Measurements from ENCODE around the gene ANKRD37. TPM values are rescaled to one million over a fixed set of nuclear protein-coding genes. Genes with fewer than 3 reads are reported as not detected.
A peak's percentile ranks its signal among the peaks of the same experiment; 100 is the strongest.

ANKRD37 gene
- total and polyA plus RNA-seq, 2 donors (not counting 1 experiment from before 2014, with no cell fraction given), result 3.3 to 3.6 TPM

DNA sequence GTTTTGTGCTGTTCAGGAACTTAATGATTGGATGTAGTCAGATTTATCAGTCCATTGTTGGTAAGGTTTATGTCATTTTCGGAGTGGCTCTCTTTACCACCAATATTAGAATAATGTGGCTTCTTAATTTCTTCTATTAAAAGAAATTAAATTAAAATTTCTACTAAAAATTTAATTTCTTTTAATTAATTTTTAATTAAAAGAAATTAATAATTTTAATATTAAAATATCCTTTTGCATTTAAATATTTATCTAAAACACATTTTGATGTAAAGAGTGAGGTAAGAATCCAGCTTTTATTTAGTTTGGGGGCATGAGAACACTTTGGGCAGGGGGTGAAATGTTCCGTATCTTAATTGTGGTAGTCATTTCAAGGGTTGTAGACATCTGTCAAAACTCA lies 44.8 kb downstream of the ANKRD37 start:
- TF ChIP-seq, protein P1, sequence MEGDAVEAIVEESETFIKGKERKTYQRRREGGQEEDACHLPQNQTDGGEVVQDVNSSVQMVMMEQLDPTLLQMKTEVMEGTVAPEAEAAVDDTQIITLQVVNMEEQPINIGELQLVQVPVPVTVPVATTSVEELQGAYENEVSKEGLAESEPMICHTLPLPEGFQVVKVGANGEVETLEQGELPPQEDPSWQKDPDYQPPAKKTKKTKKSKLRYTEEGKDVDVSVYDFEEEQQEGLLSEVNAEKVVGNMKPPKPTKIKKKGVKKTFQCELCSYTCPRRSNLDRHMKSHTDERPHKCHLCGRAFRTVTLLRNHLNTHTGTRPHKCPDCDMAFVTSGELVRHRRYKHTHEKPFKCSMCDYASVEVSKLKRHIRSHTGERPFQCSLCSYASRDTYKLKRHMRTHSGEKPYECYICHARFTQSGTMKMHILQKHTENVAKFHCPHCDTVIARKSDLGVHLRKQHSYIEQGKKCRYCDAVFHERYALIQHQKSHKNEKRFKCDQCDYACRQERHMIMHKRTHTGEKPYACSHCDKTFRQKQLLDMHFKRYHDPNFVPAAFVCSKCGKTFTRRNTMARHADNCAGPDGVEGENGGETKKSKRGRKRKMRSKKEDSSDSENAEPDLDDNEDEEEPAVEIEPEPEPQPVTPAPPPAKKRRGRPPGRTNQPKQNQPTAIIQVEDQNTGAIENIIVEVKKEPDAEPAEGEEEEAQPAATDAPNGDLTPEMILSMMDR (conservative IDR thresholded peaks at IDR 0.05 in 1 of 2, IDR thresholded peaks at IDR 0.05 in 1 of 2; ENCODE audit: low read depth in 1 of 2, low read length in 2 of 2), result no peak
- TF ChIP-seq EZH2 (IDR thresholded peaks at IDR 0.05; ENCODE audit: low read length, missing control alignments), result no peak
- H4K20me1 ChIP-seq (ENCODE audit: control insufficient read depth, extremely low read depth, insufficient read depth, low read length), result no peaks in the 10 kb centered on the region
- no peak overlapping the region for H3K4me2 ChIP-seq (ENCODE audit: extremely low read depth, insufficient read depth, low read length)
- no peaks in the 10 kb centered on the region for H3K9me3 ChIP-seq (ENCODE audit: control insufficient read depth, insufficient read depth, low read depth, low read length)
- H3K79me2 ChIP-seq (ENCODE audit: control insufficient read depth, insufficient read depth, low read length), result no peaks in the 10 kb centered on the region
- no peak overlapping the region for H3K4me3 ChIP-seq (replicated peaks in 1 of 4; ENCODE audit: control extremely low read depth in 1 of 4, insufficient read depth in 1 of 4, low read depth in 3 of 4, low read length in 4 of 4)
- no peak overlapping the region for H3K9ac ChIP-seq (ENCODE audit: insufficient read depth, low read length)
- no peaks in the 10 kb centered on the region for H3K27me3 ChIP-seq (ENCODE audit: control insufficient read depth, insufficient read depth, low read length)
- H3K4me1 ChIP-seq (ENCODE audit: control insufficient read depth, extremely low read depth, insufficient read depth, low read length), result no peaks in the 10 kb centered on the region
- no peak overlapping the region for H2AFZ ChIP-seq (ENCODE audit: low read length)
- DNase-seq (ENCODE audit: low read depth in 2 of 2), result no peak
- H3K36me3 ChIP-seq (ENCODE audit: control insufficient read depth, insufficient read depth, low read length), result no peaks in the 10 kb centered on the region
- H3K27ac ChIP-seq (ENCODE audit: insufficient read depth, low read length), result no peak overlapping the region

DNA sequence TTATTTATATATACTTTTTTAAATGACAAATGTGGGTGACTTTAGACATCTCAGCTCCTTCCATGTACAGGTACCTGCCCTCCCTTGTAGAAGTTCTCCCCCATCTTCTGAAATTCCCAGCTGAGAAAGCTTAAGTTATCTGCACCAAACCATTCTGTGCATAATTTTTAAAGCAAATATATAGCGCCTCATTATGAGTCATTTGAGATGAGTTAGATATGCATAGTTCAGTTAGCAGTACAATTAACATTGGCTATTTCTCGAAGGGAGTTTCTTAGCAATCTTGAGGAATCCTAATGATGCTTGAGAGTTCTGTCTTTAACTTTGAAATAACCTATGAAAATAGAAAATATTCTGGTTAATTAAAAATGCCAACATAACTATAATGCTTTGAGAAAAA lies 48.6 kb downstream of the ANKRD37 start:
- no peaks in the 10 kb centered on the region for H3K79me2 ChIP-seq (ENCODE audit: control insufficient read depth, insufficient read depth, low read length)
- H3K9me3 ChIP-seq (ENCODE audit: control insufficient read depth, insufficient read depth, low read depth, low read length), result no peaks in the 10 kb centered on the region
- H3K36me3 ChIP-seq (ENCODE audit: control insufficient read depth, insufficient read depth, low read length), result no peaks in the 10 kb centered on the region
- no peaks in the 10 kb centered on the region for H4K20me1 ChIP-seq (ENCODE audit: control insufficient read depth, extremely low read depth, insufficient read depth, low read length)
- H3K4me2 ChIP-seq (ENCODE audit: extremely low read depth, insufficient read depth, low read length), result no peak overlapping the region
- no peak overlapping the region for H3K9ac ChIP-seq (ENCODE audit: insufficient read depth, low read length)
- no peaks in the 10 kb centered on the region for H3K27me3 ChIP-seq (ENCODE audit: control insufficient read depth, insufficient read depth, low read length)
- no peak overlapping the region for H2AFZ ChIP-seq (ENCODE audit: low read length)
- peak in 1 of 2 donors; percentile 6 for DNase-seq (ENCODE audit: low read depth in 2 of 2)
- H3K27ac ChIP-seq (ENCODE audit: insufficient read depth, low read length), result no peak overlapping the region
- H3K4me3 ChIP-seq (replicated peaks in 1 of 4; ENCODE audit: control extremely low read depth in 1 of 4, insufficient read depth in 1 of 4, low read depth in 3 of 4, low read length in 4 of 4), result no peak overlapping the region
- TF ChIP-seq EZH2 (IDR thresholded peaks at IDR 0.05; ENCODE audit: low read length, missing control alignments), result no peak
- TF ChIP-seq, protein P1 (conservative IDR thresholded peaks at IDR 0.05 in 1 of 2, IDR thresholded peaks at IDR 0.05 in 1 of 2; ENCODE audit: low read depth in 1 of 2, low read length in 2 of 2), result no peak
- no peaks in the 10 kb centered on the region for H3K4me1 ChIP-seq (ENCODE audit: control insufficient read depth, extremely low read depth, insufficient read depth, low read length)

Other genes starting within 250 kb of the ANKRD37 start
- 39.3 and 42.1 TPM in 2 replicates for gene CFAP97, start 192.8 kb upstream of the ANKRD37 start, total RNA-seq
- gene CFAP97, start 192.8 kb upstream of the ANKRD37 start, polyA plus RNA-seq, result 41.7 and 50.8 TPM in 2 replicates
- 29.0 and 32.9 TPM in 2 replicates for gene SNX25, start 187.2 kb upstream of the ANKRD37 start, total RNA-seq
- gene SNX25, start 187.2 kb upstream of the ANKRD37 start, polyA plus RNA-seq, result 10.3 and 11.1 TPM in 2 replicates
- 0.51 and 0.66 TPM in 2 replicates for gene LRP2BP, start 917 bp upstream of the ANKRD37 start, total RNA-seq
- 0.03 and 0.05 TPM in 2 replicates for gene LRP2BP, start 917 bp upstream of the ANKRD37 start, polyA plus RNA-seq
- 43.1 and 50.3 TPM in 2 replicates for gene UFSP2, start 29.1 kb downstream of the ANKRD37 start, total RNA-seq
- 33.1 and 43.2 TPM in 2 replicates for gene UFSP2, start 29.1 kb downstream of the ANKRD37 start, polyA plus RNA-seq
- gene CCDC110, start 74.9 kb downstream of the ANKRD37 start, total RNA-seq, result 2.0 and 2.3 TPM in 2 replicates
- gene CCDC110, start 74.9 kb downstream of the ANKRD37 start, polyA plus RNA-seq, result 0.80 and 0.83 TPM in 2 replicates
- gene PDLIM3, start 138.7 kb downstream of the ANKRD37 start, total RNA-seq, result 20.8 and 50.3 TPM in 2 replicates
- 8.7 and 14.2 TPM in 2 replicates for gene PDLIM3, start 138.7 kb downstream of the ANKRD37 start, polyA plus RNA-seq